ENCODE data around the gene MBOAT2. TPM values are rescaled to one million over a fixed set of nuclear protein-coding genes. Genes with fewer than 3 reads are reported as not detected.
"Not testable (repeated sequence)": the region's sequence is repeated elsewhere in the genome, so short reads cannot be mapped to it uniquely, and the experiment has no call there.

The MBOAT2 gene
- total RNA-seq, 1 donor from 2014 or later = 13.9 TPM

GRCh38 chr2:8976442-8977259 lies 26.8 kb downstream of the MBOAT2 start:
- ATAC-seq (no peak), DNase-seq (ENCODE audit: missing footprints) (no peak)
- intact Hi-C loops (cut with DNase I) = no loop called here

- no peak for DNase-seq (ENCODE audit: missing footprints)
- intact Hi-C loops (cut with DNase I) = no loop called here
- ATAC-seq = no peak
Measured at GRCh38 chr2:8974016-8974415, 29.5 kb downstream of the MBOAT2 start.

- DNase-seq (ENCODE audit: missing footprints); ATAC-seq; intact Hi-C loops (cut with DNase I): not testable (repeated sequence)
Measured at GRCh38 chr2:8973017-8973416, 30.5 kb downstream of the MBOAT2 start.

- ATAC-seq; DNase-seq (ENCODE audit: missing footprints); intact Hi-C loops (cut with DNase I): not testable (repeated sequence)
Measured at GRCh38 chr2:8972535-8972934, 30.9 kb downstream of the MBOAT2 start.

- intact Hi-C loops (cut with DNase I); DNase-seq (ENCODE audit: missing footprints); ATAC-seq: not testable (repeated sequence)
Measured at GRCh38 chr2:8969348-8969747, 34.1 kb downstream of the MBOAT2 start.

- ATAC-seq (no peak), DNase-seq (ENCODE audit: missing footprints) (no peak)
- intact Hi-C loops (cut with DNase I) = no loop called here
Measured at GRCh38 chr2:8966123-8966908, 37.2 kb downstream of the MBOAT2 start.

- ATAC-seq (no peak), DNase-seq (ENCODE audit: missing footprints) (no peak)
- intact Hi-C loops (cut with DNase I) = no loop called here
Measured at GRCh38 chr2:8965216-8965969, 38.1 kb downstream of the MBOAT2 start.

- no peak for ATAC-seq
- intact Hi-C loops (cut with DNase I) = no loop called here
- no peak for DNase-seq (ENCODE audit: missing footprints)
Measured at GRCh38 chr2:8962890-8963289, 40.6 kb downstream of the MBOAT2 start.

- intact Hi-C loops (cut with DNase I) = no loop called here
- DNase-seq (ENCODE audit: missing footprints) = no peak
- no peak for ATAC-seq
Measured at GRCh38 chr2:8957628-8958027, 45.9 kb downstream of the MBOAT2 start.

- ATAC-seq (no peak), DNase-seq (ENCODE audit: missing footprints) (no peak)
- intact Hi-C loops (cut with DNase I) = no loop called here
Measured at GRCh38 chr2:8956774-8957173, 46.7 kb downstream of the MBOAT2 start.

- DNase-seq (ENCODE audit: missing footprints) (no peak), ATAC-seq (no peak)
- intact Hi-C loops (cut with DNase I) = no loop called here
Measured at GRCh38 chr2:8954990-8955389, 48.5 kb downstream of the MBOAT2 start.

- ATAC-seq = no peak
- intact Hi-C loops (cut with DNase I) = no loop called here
- no peak for DNase-seq (ENCODE audit: missing footprints)
Measured at GRCh38 chr2:8953525-8953924, 50.0 kb downstream of the MBOAT2 start.

- intact Hi-C loops (cut with DNase I) = no loop called here
- no peak for DNase-seq (ENCODE audit: missing footprints)
- ATAC-seq = no peak
Measured at GRCh38 chr2:8939486-8940114, 63.9 kb downstream of the MBOAT2 start.

GRCh38 chr2:8938384-8938783 lies 65.1 kb downstream of the MBOAT2 start:
- no peak for DNase-seq (ENCODE audit: missing footprints)
- no peak for ATAC-seq
- intact Hi-C loops (cut with DNase I) = no loop called here

- intact Hi-C loops (cut with DNase I) = no loop called here
- no peak for DNase-seq (ENCODE audit: missing footprints)
- ATAC-seq = no peak
Measured at GRCh38 chr2:8935982-8936381, 67.5 kb downstream of the MBOAT2 start.

- no peak for ATAC-seq
- intact Hi-C loops (cut with DNase I) = no loop called here
- no peak for DNase-seq (ENCODE audit: missing footprints)
Measured at GRCh38 chr2:8934338-8934737, 69.1 kb downstream of the MBOAT2 start.

- DNase-seq (ENCODE audit: missing footprints) (no peak), ATAC-seq (no peak)
- intact Hi-C loops (cut with DNase I) = no loop called here
Measured at GRCh38 chr2:8932702-8933101, 70.8 kb downstream of the MBOAT2 start.

- ATAC-seq; intact Hi-C loops (cut with DNase I); DNase-seq (ENCODE audit: missing footprints): not testable (repeated sequence)
Measured at GRCh38 chr2:8930185-8930584, 73.3 kb downstream of the MBOAT2 start.

- intact Hi-C loops (cut with DNase I) = no loop called here
- DNase-seq (ENCODE audit: missing footprints) (no peak), ATAC-seq (no peak)
Measured at GRCh38 chr2:8929128-8929527, 74.4 kb downstream of the MBOAT2 start.

Data from Right ventricle myocardium inferior (tissue), 1 donor.